22Rv1 (cell line): ENCODE results near the gene MLXIP.

Experiments used
- CTCF ChIP-seq: fragments of 450-650 bp; IDR thresholded peaks from 2 replicates; pipeline ENCODE4 v1.5.1; 2017; ENCODE audit warnings: mild to moderate bottlenecking
- ZFX ChIP-seq: fragments of 450-650 bp; IDR thresholded peaks from 2 replicates; pipeline ENCODE4 v1.6.1; 2017; ENCODE audit warnings: antibody characterized with exemption, borderline replicate concordance

DNA sequence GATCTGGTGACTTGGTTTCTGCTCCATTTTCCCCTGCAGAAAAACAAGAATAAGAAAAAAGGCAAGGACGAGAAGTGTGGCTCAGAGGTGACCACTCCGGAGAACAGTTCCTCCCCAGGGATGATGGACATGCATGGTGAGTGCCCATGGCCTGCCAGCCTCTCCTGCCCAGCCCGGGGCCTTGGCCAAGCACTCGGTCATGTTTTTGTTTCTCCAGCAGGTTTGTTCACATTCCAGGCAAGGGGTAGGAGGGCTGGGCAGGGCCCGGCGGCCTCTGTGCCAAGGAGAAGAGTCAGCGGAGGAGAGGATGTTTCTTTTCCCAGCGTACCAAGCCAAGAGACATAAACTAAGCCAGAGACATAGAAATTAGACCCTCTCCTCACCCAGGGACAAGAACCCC is 43.3 kb upstream of the MLXIP start:
- TF ChIP-seq CTCF (no peak), ZFX (no peak)
